HEK293T (cell line): ENCODE data around the gene TCOF1.

Experiments
- CTCF ChIA-PET: fragments of 350-600 bp; formaldehyde crosslinking; extraction: SDS; loops from one replicate; lab custom pipeline; 2021; ENCODE audit warnings: antibody characterized with exemption, inconsistent platforms; lab: Yijun Ruan, JAX
- POLR2A ChIA-PET: fragments of 350-600 bp; formaldehyde crosslinking; extraction: SDS; loops from one replicate; lab custom pipeline; 2020; ENCODE audit warnings: antibody characterized with exemption, inconsistent platforms; lab: Yijun Ruan, JAX
- DNase-seq: peaks from one replicate; pipeline ENCODE4 v3.0.0; 2012; ENCODE audit warnings: mixed read lengths; ENCODE audit errors: extremely low spot score
- ARNT ChIP-seq: fragments of 450-650 bp; IDR thresholded peaks from 2 replicates; pipeline ENCODE4 v1.6.1; 2017; ENCODE audit warnings: mild to moderate bottlenecking
- BHLHE40 ChIP-seq: fragments of 450-650 bp; IDR thresholded peaks from 2 replicates; pipeline ENCODE4 v1.6.1; 2016; ENCODE audit warnings: mild to moderate bottlenecking, moderate library complexity, borderline replicate concordance
- CTBP1 ChIP-seq: fragments of 450-650 bp; IDR thresholded peaks from 2 replicates; pipeline ENCODE4 v1.6.1; 2016; ENCODE audit warnings: borderline replicate concordance
- ELF4 ChIP-seq: fragments of 450-650 bp; IDR thresholded peaks from 2 replicates; pipeline ENCODE4 v1.6.1; 2017; ENCODE audit warnings: antibody characterized with exemption
- FOXA1 ChIP-seq: fragments of 450-650 bp; IDR thresholded peaks from 2 replicates; pipeline ENCODE4 v1.6.1; 2016; ENCODE audit warnings: mild to moderate bottlenecking
- FOXK2 ChIP-seq: fragments of 450-650 bp; IDR thresholded peaks from 2 replicates; pipeline ENCODE4 v1.6.1; 2016; ENCODE audit warnings: mild to moderate bottlenecking
- FOXM1 ChIP-seq: fragments of 450-650 bp; IDR thresholded peaks from 2 replicates; pipeline ENCODE4 v1.6.1; 2017; ENCODE audit warnings: mild to moderate bottlenecking, borderline replicate concordance
- HDGF ChIP-seq: fragments of 450-650 bp; IDR thresholded peaks from 2 replicates; pipeline ENCODE4 v1.6.1; 2017; ENCODE audit warnings: antibody characterized with exemption, borderline replicate concordance
- L3MBTL2 ChIP-seq: fragments of 450-650 bp; conservative IDR thresholded peaks from 2 replicates; pipeline ENCODE4 v1.6.1; 2016; ENCODE audit warnings: mild to moderate bottlenecking
- LEF1 ChIP-seq: fragments of 450-650 bp; IDR thresholded peaks from 2 replicates; pipeline ENCODE4 v1.6.1; 2017; ENCODE audit warnings: mild to moderate bottlenecking, borderline replicate concordance
- NFRKB ChIP-seq: fragments of 450-650 bp; IDR thresholded peaks from 2 replicates; pipeline ENCODE4 v1.6.1; 2016; ENCODE audit warnings: mild to moderate bottlenecking, moderate library complexity
- SP1 ChIP-seq: fragments of 450-650 bp; IDR thresholded peaks from 2 replicates; pipeline ENCODE4 v1.6.1; 2017
- SUZ12 ChIP-seq: fragments of 450-650 bp; IDR thresholded peaks from 2 replicates; pipeline ENCODE4 v1.6.1; 2016; ENCODE audit warnings: mild to moderate bottlenecking
- TARDBP ChIP-seq: fragments of 450-650 bp; IDR thresholded peaks from 2 replicates; pipeline ENCODE4 v1.6.1; 2016
- ZNF384 ChIP-seq: fragments of 450-650 bp; IDR thresholded peaks from 2 replicates; pipeline ENCODE4 v1.6.1; 2016
- TF ChIP-seq, protein P1 (sequence below): fragments of 450-650 bp; IDR thresholded peaks from 2 replicates; pipeline ENCODE4 v1.6.1; 2016

The TCOF1 gene

DNA sequence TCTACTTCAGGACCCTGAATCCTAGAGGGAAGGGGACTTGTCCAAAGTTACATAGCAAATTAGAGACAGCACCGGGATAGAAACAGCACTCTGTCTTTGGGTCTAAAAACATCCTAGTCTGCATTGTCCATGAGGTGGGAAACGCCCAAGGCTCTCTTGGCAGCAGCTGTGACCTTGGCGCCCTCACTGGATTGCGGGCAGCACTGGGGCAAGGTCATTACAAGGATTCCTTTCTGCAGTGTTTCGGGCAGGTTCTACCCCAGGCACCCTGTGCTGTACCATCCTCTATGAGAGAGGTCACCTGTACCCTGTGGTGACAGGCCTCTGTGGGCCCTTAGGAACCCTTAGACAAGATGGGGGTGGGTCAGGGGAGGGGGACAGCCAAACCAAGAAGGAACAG lies 46.6 kb downstream of the TCOF1 start:
- ChIA-PET CTCF (interaction anchor here (0.8 kb wide), 1 partner anchor 35 kb away, joined by 3 read pairs; no protein-coding TSS in a partner anchor), POLR2A (no interaction called here)
- TF ChIP-seq CTBP1 (no peak), L3MBTL2 (no peak), ZNF384 (no peak), LEF1 (no peak), FOXK2 (no peak), TARDBP (no peak), FOXM1 (no peak), ELF4 (no peak), ARNT (no peak), HDGF (no peak), SUZ12 (no peak), BHLHE40 (no peak), FOXA1 (no peak), NFRKB (no peak), SP1 (no peak)
- TF ChIP-seq, protein P1, sequence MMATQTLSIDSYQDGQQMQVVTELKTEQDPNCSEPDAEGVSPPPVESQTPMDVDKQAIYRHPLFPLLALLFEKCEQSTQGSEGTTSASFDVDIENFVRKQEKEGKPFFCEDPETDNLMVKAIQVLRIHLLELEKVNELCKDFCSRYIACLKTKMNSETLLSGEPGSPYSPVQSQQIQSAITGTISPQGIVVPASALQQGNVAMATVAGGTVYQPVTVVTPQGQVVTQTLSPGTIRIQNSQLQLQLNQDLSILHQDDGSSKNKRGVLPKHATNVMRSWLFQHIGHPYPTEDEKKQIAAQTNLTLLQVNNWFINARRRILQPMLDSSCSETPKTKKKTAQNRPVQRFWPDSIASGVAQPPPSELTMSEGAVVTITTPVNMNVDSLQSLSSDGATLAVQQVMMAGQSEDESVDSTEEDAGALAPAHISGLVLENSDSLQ = no peak
- DNase-seq = no peak

DNA sequence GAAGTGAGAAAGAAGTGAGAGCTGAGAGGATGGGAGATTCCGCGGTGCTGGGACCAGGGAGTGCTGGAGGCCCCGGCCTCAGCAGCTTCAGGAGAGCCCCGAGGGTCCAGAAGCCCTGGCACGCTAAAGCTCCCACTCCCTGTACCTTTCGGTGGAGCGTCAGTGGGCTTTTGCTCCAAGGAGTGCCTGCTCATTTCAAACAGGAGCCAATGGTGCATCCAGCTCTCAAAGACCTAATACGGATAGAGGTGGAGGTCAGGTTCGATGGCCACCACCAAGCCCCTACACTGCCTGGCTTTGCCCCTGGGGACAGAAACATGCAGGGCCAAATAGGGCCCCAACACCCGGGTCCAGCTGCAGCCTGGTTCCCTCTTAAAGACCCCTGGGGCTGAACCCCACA lies 47.0 kb downstream of the TCOF1 start:
- TF ChIP-seq FOXK2 (no peak), LEF1 (no peak), ARNT (no peak), ZNF384 (no peak), CTBP1 (no peak), HDGF (no peak), TARDBP (no peak), L3MBTL2 (no peak), FOXM1 (no peak), FOXA1 (no peak), SP1 (no peak), SUZ12 (no peak), BHLHE40 (no peak), NFRKB (no peak), ELF4 (no peak)
- TF ChIP-seq, protein P1 = no peak
- ChIA-PET CTCF (interaction anchor here (0.6 to 0.8 kb wide), 2 partner anchors 30 to 34 kb away, joined by 3 read pairs; no protein-coding TSS in a partner anchor), POLR2A (no interaction called here)
- DNase-seq = no peak

- ChIA-PET CTCF (interaction anchor here (0.6 to 0.8 kb wide), 3 partner anchors 29 to 34 kb away, joined by 3 to 4 read pairs (median 3); no protein-coding TSS in a partner anchor), POLR2A (no interaction called here)
- no peak for DNase-seq
- TF ChIP-seq CTBP1 (no peak), TARDBP (no peak), LEF1 (no peak), FOXK2 (no peak), NFRKB (no peak), BHLHE40 (no peak), FOXM1 (no peak), SUZ12 (no peak), HDGF (no peak), ELF4 (no peak), L3MBTL2 (no peak), ZNF384 (no peak), ARNT (no peak), FOXA1 (no peak), SP1 (no peak)
Measured at GRCh38 chr5:150404941-150405816, 47.7 kb downstream of the TCOF1 start.

GRCh38 chr5:150406103-150406722 lies 48.7 kb downstream of the TCOF1 start:
- ChIA-PET CTCF (interaction anchor here (0.6 kb wide), 1 partner anchor 33 kb away, joined by 4 read pairs; no protein-coding TSS in a partner anchor), POLR2A (no interaction called here)
- no peak for TF ChIP-seq L3MBTL2
- no peak for TF ChIP-seq FOXA1
- no peak for TF ChIP-seq FOXK2
- TF ChIP-seq NFRKB = no peak
- no peak for TF ChIP-seq SP1
- no peak for TF ChIP-seq ARNT
- TF ChIP-seq TARDBP = no peak
- TF ChIP-seq FOXM1 = no peak
- no peak for DNase-seq

- no peak for DNase-seq
- CTCF ChIA-PET = no interaction called here
- TF ChIP-seq SP1 (no peak), FOXK2 (no peak), L3MBTL2 (no peak), BHLHE40 (no peak), ARNT (no peak), FOXA1 (no peak), ELF4 (no peak)
- TF ChIP-seq, protein P1 = no peak
- POLR2A ChIA-PET = interaction anchor here (0.7 kb wide), 1 partner anchor 9 kb away, joined by 3 read pairs; no protein-coding TSS in a partner anchor
Measured at GRCh38 chr5:150406723-150407095, 49.2 kb downstream of the TCOF1 start.
